Fibroblast of lung (primary cell): ENCODE data around the gene ARHGEF7. TPM values are rescaled to one million over a fixed set of nuclear protein-coding genes. Genes with fewer than 3 reads are reported as not detected.
A peak's percentile ranks its signal among the peaks of the same experiment; 100 is the strongest.

Experiments used
- DNase-seq, 2 donors: peaks; one replicate each; pipeline versions ENCODE4 v3.0.0 to v3.0.0-alpha.2; 2010; ENCODE audit warnings: low read depth in 2 of 2
- H2AFZ ChIP-seq: 2 replicates; pipeline ENCODE4 v1.5.1; 2012; ENCODE audit warnings: low read length, control low read depth, inconsistent platforms
- H3K27ac ChIP-seq: 2 replicates; pipeline ENCODE4 v1.5.1; 2011; ENCODE audit warnings: low read length, control low read depth; ENCODE audit not compliant: insufficient read depth
- H3K27me3 ChIP-seq: 2 replicates; pipeline ENCODE4 v1.5.1; 2011; ENCODE audit warnings: mild to moderate bottlenecking, low read length; ENCODE audit not compliant: control insufficient read depth, insufficient read depth
- H3K36me3 ChIP-seq: 2 replicates; pipeline ENCODE4 v1.5.1; 2011; ENCODE audit warnings: low read length; ENCODE audit not compliant: control insufficient read depth, insufficient read depth
- H3K4me1 ChIP-seq: 2 replicates; pipeline ENCODE4 v1.5.1; 2011; ENCODE audit warnings: low read length; ENCODE audit not compliant: control insufficient read depth, insufficient read depth; ENCODE audit errors: extremely low read depth
- H3K4me2 ChIP-seq: 2 replicates; pipeline ENCODE4 v1.5.1; 2011; ENCODE audit warnings: low read length, control low read depth; ENCODE audit not compliant: insufficient read depth; ENCODE audit errors: extremely low read depth
- H3K4me3 ChIP-seq, 4 experiments: fragments of 200-600 bp in 1 of 4; sonication (generic) in 1 of 4; replicated peaks in 1 of 4; 2 replicates each; pipeline ENCODE4 v1.5.1; 2011 to 2016; ENCODE audit warnings: low read length in 4 of 4, low read depth in 3 of 4, mild to moderate bottlenecking in 3 of 4, control low read depth in 2 of 4, inconsistent platforms in 1 of 4, mixed read lengths in 1 of 4; ENCODE audit not compliant: insufficient read depth in 1 of 4; ENCODE audit errors: control extremely low read depth in 1 of 4
- H3K79me2 ChIP-seq: 2 replicates; pipeline ENCODE4 v1.5.1; 2012; ENCODE audit warnings: mild to moderate bottlenecking, low read length, inconsistent platforms; ENCODE audit not compliant: control insufficient read depth, insufficient read depth
- H3K9ac ChIP-seq: 2 replicates; pipeline ENCODE4 v1.5.1; 2011; ENCODE audit warnings: mild to moderate bottlenecking, low read length, control low read depth; ENCODE audit not compliant: insufficient read depth
- H3K9me3 ChIP-seq: 2 replicates; pipeline ENCODE4 v1.5.1; 2012; ENCODE audit warnings: low read depth, low read length; ENCODE audit not compliant: control insufficient read depth, insufficient read depth
- H4K20me1 ChIP-seq: 2 replicates; pipeline ENCODE4 v1.5.1; 2011; ENCODE audit warnings: low read length; ENCODE audit not compliant: control insufficient read depth, insufficient read depth; ENCODE audit errors: extremely low read depth
- CTCF ChIP-seq, 2 donors: IDR thresholded peaks in 1 of 2; conservative IDR thresholded peaks in 1 of 2; 1 replicate in 1 of 2; 2 replicates in 1 of 2; pipeline ENCODE4 v1.5.1; 2011 to 2012; ENCODE audit warnings: low read length in 2 of 2, control low read depth in 1 of 2, inconsistent platforms in 1 of 2, low read depth in 1 of 2, mild to moderate bottlenecking in 1 of 2
- EZH2 ChIP-seq: IDR thresholded peaks from 2 replicates; pipeline ENCODE4 v1.5.1; 2012; ENCODE audit warnings: low read length, control low read depth, mild to moderate bottlenecking; ENCODE audit errors: missing control alignments
- polyA plus RNA-seq, 2 donors: library from polyadenylated mRNA; depleted of rRNA in 1 of 2; stranded (reverse) in 1 of 2; unstranded in 1 of 2; fragments of >200 nt; gene quantifications; 2 replicates each; pipeline ENCODE4 v1.2.1, GENCODE V29; 2011 to 2012; ENCODE audit warnings: missing spikeins in 1 of 2
- total RNA-seq: library from RNA; depleted of rRNA; stranded (reverse); fragments of >200 nt; gene quantifications from 2 replicates; pipeline ENCODE4 v1.2.1, GENCODE V29; 2014

ARHGEF7 gene
- total and polyA plus RNA-seq, 2 donors (not counting 1 experiment from before 2014, with no cell fraction given) = 29.1 to 42.8 TPM

GRCh38 chr13:111116856-111117255 is 1.7 kb downstream of the ARHGEF7 start:
- DNase-seq = peak in 1 of 2 donors; percentile 55
- no peak overlapping the region for H3K9ac ChIP-seq
- TF ChIP-seq EZH2 (no peak), CTCF (conservative IDR thresholded peaks at IDR 0.05 in 1 of 2, IDR thresholded peaks at IDR 0.05 in 1 of 2; ENCODE audit: low read depth in 1 of 2, low read length in 2 of 2) (no peak)
- peak overlapping the region in 1 of 4 experiments; percentile 59 for H3K4me3 ChIP-seq
- peaks cover 6% of the 10 kb centered on the region for H3K4me1 ChIP-seq
- H3K36me3 ChIP-seq = no peaks in the 10 kb centered on the region
- no peaks in the 10 kb centered on the region for H3K9me3 ChIP-seq
- H3K4me2 ChIP-seq = peak overlapping the region; percentile 63
- H3K27ac ChIP-seq = no peak overlapping the region
- no peaks in the 10 kb centered on the region for H3K79me2 ChIP-seq
- H3K27me3 ChIP-seq = peaks cover 24% of the 10 kb centered on the region
- no peak overlapping the region for H2AFZ ChIP-seq
- no peaks in the 10 kb centered on the region for H4K20me1 ChIP-seq

- Histone ChIP-seq H3K36me3 (no peaks in the 10 kb centered on the region), H3K79me2 (no peaks in the 10 kb centered on the region), H3K4me3 (no peak overlapping the region), H3K9ac (no peak overlapping the region), H4K20me1 (no peaks in the 10 kb centered on the region), H3K4me1 (peaks cover 6% of the 10 kb centered on the region), H3K27me3 (peaks cover 21% of the 10 kb centered on the region), H2AFZ (no peak overlapping the region), H3K4me2 (no peak overlapping the region), H3K9me3 (no peaks in the 10 kb centered on the region), H3K27ac (no peak overlapping the region)
- peak in 1 of 2 donors; percentile 34 for DNase-seq
- TF ChIP-seq EZH2 (no peak), CTCF (conservative IDR thresholded peaks at IDR 0.05 in 1 of 2, IDR thresholded peaks at IDR 0.05 in 1 of 2; ENCODE audit: low read depth in 1 of 2, low read length in 2 of 2) (no peak)
Observed at GRCh38 chr13:111117289-111117688, 2.2 kb downstream of the ARHGEF7 start.

GRCh38 chr13:111117961-111118360 is 2.9 kb downstream of the ARHGEF7 start:
- H2AFZ ChIP-seq = no peak overlapping the region
- H3K4me1 ChIP-seq = peaks cover 6% of the 10 kb centered on the region
- peaks cover 20% of the 10 kb centered on the region for H3K27me3 ChIP-seq
- H3K9ac ChIP-seq = no peak overlapping the region
- no peak for DNase-seq
- no peak overlapping the region for H3K4me2 ChIP-seq
- H4K20me1 ChIP-seq = no peaks in the 10 kb centered on the region
- no peak overlapping the region for H3K4me3 ChIP-seq
- TF ChIP-seq EZH2 (no peak), CTCF (conservative IDR thresholded peaks at IDR 0.05 in 1 of 2, IDR thresholded peaks at IDR 0.05 in 1 of 2; ENCODE audit: low read depth in 1 of 2, low read length in 2 of 2) (no peak)
- H3K27ac ChIP-seq = no peak overlapping the region
- H3K79me2 ChIP-seq = no peaks in the 10 kb centered on the region
- no peaks in the 10 kb centered on the region for H3K9me3 ChIP-seq
- no peaks in the 10 kb centered on the region for H3K36me3 ChIP-seq
